GM06990 (cell line): Measurements from ENCODE around the gene FNDC3B.

Source experiments
- DNase-seq: peaks from one replicate; pipeline ENCODE4 v3.0.0-alpha.2; 2011; ENCODE audit not compliant: insufficient read length; ENCODE audit errors: extremely low read depth
- H3K27me3 ChIP-seq: replicated peaks from 2 replicates; pipeline ENCODE4 v1.6.0; 2011; ENCODE audit warnings: low read length; ENCODE audit not compliant: control insufficient read depth, insufficient read depth
- H3K36me3 ChIP-seq: 2 replicates; pipeline ENCODE4 v1.5.1; 2011; ENCODE audit warnings: low read length; ENCODE audit not compliant: control insufficient read depth, insufficient read depth
- H3K4me3 ChIP-seq: replicated peaks from 2 replicates; pipeline ENCODE4 v1.5.1; 2011; ENCODE audit warnings: low read depth, mild to moderate bottlenecking, control low read depth, low read length
- CTCF ChIP-seq: IDR thresholded peaks from 2 replicates; pipeline ENCODE4 v1.5.1; 2011; ENCODE audit warnings: low read length, control low read depth, mild to moderate bottlenecking, inconsistent platforms; ENCODE audit not compliant: insufficient read depth, poor library complexity, severe bottlenecking

FNDC3B gene

GRCh38 chr3:172334671-172335207 is 295.4 kb downstream of the FNDC3B start:
- DNase-seq, result no peak
- H3K4me3 ChIP-seq, result no peak overlapping the region
- H3K36me3 ChIP-seq, result peaks cover 4% of the 10 kb centered on the region
- TF ChIP-seq CTCF, result no peak
- H3K27me3 ChIP-seq, result no peaks in the 10 kb centered on the region

- Histone ChIP-seq H3K27me3 (no peaks in the 10 kb centered on the region), H3K4me3 (no peak overlapping the region), H3K36me3 (peaks cover 5% of the 10 kb centered on the region)
- DNase-seq, result no peak
- TF ChIP-seq CTCF, result no peak
These were observed 300.5 kb downstream of the FNDC3B start for GRCh38 chr3:172339892-172340291.

GRCh38 chr3:172340583-172340982 is 301.2 kb downstream of the FNDC3B start:
- peaks cover 5% of the 10 kb centered on the region for H3K36me3 ChIP-seq
- no peak for DNase-seq
- TF ChIP-seq CTCF, result no peak
- H3K27me3 ChIP-seq, result no peaks in the 10 kb centered on the region
- H3K4me3 ChIP-seq, result no peak overlapping the region

GRCh38 chr3:172341482-172342059 is 302.2 kb downstream of the FNDC3B start:
- peaks cover 5% of the 10 kb centered on the region for H3K36me3 ChIP-seq
- no peak overlapping the region for H3K4me3 ChIP-seq
- peak; percentile 17 for DNase-seq
- no peaks in the 10 kb centered on the region for H3K27me3 ChIP-seq
- TF ChIP-seq CTCF, result peak; percentile 51

GRCh38 chr3:172342097-172342659 is 302.8 kb downstream of the FNDC3B start:
- no peak for DNase-seq
- Histone ChIP-seq H3K36me3 (peaks cover 5% of the 10 kb centered on the region), H3K4me3 (no peak overlapping the region), H3K27me3 (no peaks in the 10 kb centered on the region)
- no peak for TF ChIP-seq CTCF
